Measurements from ENCODE around the gene RALY.

The RALY gene

GRCh38 chr20:34045294-34045693 lies 51.6 kb downstream of the RALY start:
- peak; percentile 30 for DNase-seq (ENCODE audit: low read depth)
- no peak overlapping the region for H3K4me3 ChIP-seq (ENCODE audit: low read length)
- TF ChIP-seq CTCF (IDR thresholded peaks at IDR 0.05; ENCODE audit: insufficient read depth, low read depth, low read length, missing control alignments) = no peak

GRCh38 chr20:34045930-34046725 lies 52.4 kb downstream of the RALY start:
- no peak overlapping the region for H3K4me3 ChIP-seq (ENCODE audit: low read length)
- no peak for TF ChIP-seq CTCF (IDR thresholded peaks at IDR 0.05; ENCODE audit: insufficient read depth, low read depth, low read length, missing control alignments)
- DNase-seq (ENCODE audit: low read depth) = no peak

- no peak for DNase-seq (ENCODE audit: low read depth)
These were observed 53.4 kb downstream of the RALY start for GRCh38 chr20:34047010-34047687.

GRCh38 chr20:34047917-34048316 lies 54.2 kb downstream of the RALY start:
- no peak overlapping the region for H3K4me3 ChIP-seq (ENCODE audit: low read length)
- TF ChIP-seq CTCF (IDR thresholded peaks at IDR 0.05; ENCODE audit: insufficient read depth, low read depth, low read length, missing control alignments) = no peak
- no peak for DNase-seq (ENCODE audit: low read depth)

More at GRCh38 chr20:34047010-34047687, 53.4 kb downstream of the RALY start:
- no peak overlapping the region for H3K4me3 ChIP-seq (ENCODE audit: low read length)
- TF ChIP-seq CTCF (IDR thresholded peaks at IDR 0.05; ENCODE audit: insufficient read depth, low read depth, low read length, missing control alignments) = no peak

GRCh38 chr20:34049389-34049788 lies 55.7 kb downstream of the RALY start:
- H3K4me3 ChIP-seq (ENCODE audit: low read length) = no peak overlapping the region
- TF ChIP-seq CTCF (IDR thresholded peaks at IDR 0.05; ENCODE audit: insufficient read depth, low read depth, low read length, missing control alignments) = no peak
- DNase-seq (ENCODE audit: low read depth) = no peak

GRCh38 chr20:34049897-34050695 lies 56.4 kb downstream of the RALY start:
- no peak overlapping the region for H3K4me3 ChIP-seq (ENCODE audit: low read length)
- DNase-seq (ENCODE audit: low read depth) = no peak
- no peak for TF ChIP-seq CTCF (IDR thresholded peaks at IDR 0.05; ENCODE audit: insufficient read depth, low read depth, low read length, missing control alignments)
